ENCODE data around the gene SUV39H1. TPM values are rescaled to one million over a fixed set of nuclear protein-coding genes. Genes with fewer than 3 reads are reported as not detected.

Gene SUV39H1
- total and polyA plus RNA-seq, 2 of the 13 experiments (the other 11 are each of a cell fraction or from before 2014, with no cell fraction given): 5.2 to 10.1 TPM

- TF ChIP-seq HMGXB4 (CRISPR knock-in tag; IDR thresholded peaks at IDR 0.05; ENCODE audit: borderline replicate concordance in 1 of 2, low read depth in 1 of 2): 0 out of 4 replicates have a peak, but pooled peaks of 1 of the 2 experiments have one; percentile 20
- TF ChIP-seq ETV5 (CRISPR knock-in tag; IDR thresholded peaks at IDR 0.05; ENCODE audit: borderline replicate concordance): peak; percentile 26; the same call in 1 of the 2 replicates
- TF ChIP-seq HMG20A (CRISPR knock-in tag; IDR thresholded peaks at IDR 0.05; ENCODE audit: borderline replicate concordance): no peak
- TF ChIP-seq LCORL (IDR thresholded peaks at IDR 0.05): no peak
- 0 out of 2 replicates have a peak, but pooled peaks have one; percentile 18 for TF ChIP-seq LCORL (CRISPR knock-in tag; IDR thresholded peaks at IDR 0.05)
- TF ChIP-seq TAF15 (IDR thresholded peaks at IDR 0.05; ENCODE audit: low read depth, low read length, poor library complexity, severe bottlenecking): no peak
- 0 out of 2 replicates have a peak, but pooled peaks have one; percentile 47 for TF ChIP-seq ZSCAN29 (CRISPR knock-in tag; conservative IDR thresholded peaks at IDR 0.05)
- no peak for TF ChIP-seq ZNF44 (CRISPR knock-in tag; IDR thresholded peaks at IDR 0.05)
- no peak for TF ChIP-seq HNF1A (IDR thresholded peaks at IDR 0.05; ENCODE audit: low read depth)
- TF ChIP-seq HNF1A (CRISPR knock-in tag; IDR thresholded peaks at IDR 0.05; ENCODE audit: borderline replicate concordance): no peak
- no peak for TF ChIP-seq NR3C1 (CRISPR knock-in tag; IDR thresholded peaks at IDR 0.05)
- no peak for TF ChIP-seq ZNF281 (CRISPR knock-in tag; IDR thresholded peaks at IDR 0.05; ENCODE audit: borderline replicate concordance)
- peak; percentile 21; the same call in 1 of the 2 replicates for TF ChIP-seq SAP130 (CRISPR knock-in tag; IDR thresholded peaks at IDR 0.05; ENCODE audit: low read depth)
- no peak for TF ChIP-seq HNRNPL (IDR thresholded peaks at IDR 0.05; ENCODE audit: low read depth, low read length)
- TF ChIP-seq HOXA3 (CRISPR knock-in tag; IDR thresholded peaks at IDR 0.05): no peak
- no peak for TF ChIP-seq ATF3 (CRISPR knock-in tag; IDR thresholded peaks at IDR 0.05)
- TF ChIP-seq ZBTB14 (CRISPR knock-in tag; IDR thresholded peaks at IDR 0.05): no peak
- no peak for TF ChIP-seq GLMP (CRISPR knock-in tag; IDR thresholded peaks at IDR 0.05; ENCODE audit: borderline replicate concordance)
These were observed 15.5 kb downstream of the SUV39H1 start (continued) for GRCh38 chrX:48711929-48712505.
